Hypothalamus (tissue), 51 donors: Measurements from ENCODE around the gene BNIP3.
"Not testable (repeated sequence)": the region's sequence is repeated elsewhere in the genome, so short reads cannot be mapped to it uniquely, and the experiment has no call there.

ENCODE experiments used
- DNase-seq, 51 donors: peaks; one replicate each; lab custom pipeline; 2025; lab: John Stamatoyannopoulos, UW

Gene BNIP3

GRCh38 chr10:131959841-131960240 lies 21.9 kb downstream of the BNIP3 start:
- DNase-seq = no peak

GRCh38 chr10:131955591-131956340 lies 26.0 kb downstream of the BNIP3 start:
- DNase-seq = no peak

- no peak for DNase-seq
Observed at GRCh38 chr10:131954356-131954965, 27.3 kb downstream of the BNIP3 start.

GRCh38 chr10:131949908-131950307 lies 31.8 kb downstream of the BNIP3 start:
- not testable (repeated sequence) for DNase-seq

GRCh38 chr10:131949041-131949862 lies 32.5 kb downstream of the BNIP3 start:
- no peak for DNase-seq

- no peak for DNase-seq
Observed at GRCh38 chr10:131948501-131948900, 33.2 kb downstream of the BNIP3 start.

- DNase-seq = no peak
Observed at GRCh38 chr10:131947631-131948347, 33.9 kb downstream of the BNIP3 start.

- DNase-seq = no peak
Observed at GRCh38 chr10:131946880-131947279, 34.8 kb downstream of the BNIP3 start.

- no peak for DNase-seq
Observed at GRCh38 chr10:131946321-131946751, 35.4 kb downstream of the BNIP3 start.

- DNase-seq = no peak
Observed at GRCh38 chr10:131944976-131945695, 36.6 kb downstream of the BNIP3 start.

GRCh38 chr10:131944412-131944811 lies 37.3 kb downstream of the BNIP3 start:
- no peak for DNase-seq

- DNase-seq = peak in 6 of 51 donors; percentile 21 to 49 (median 30)
Observed at GRCh38 chr10:131943021-131943814, 38.5 kb downstream of the BNIP3 start.

GRCh38 chr10:131942455-131942854 lies 39.3 kb downstream of the BNIP3 start:
- DNase-seq = no peak

- no peak for DNase-seq
Observed at GRCh38 chr10:131938681-131939080, 43.0 kb downstream of the BNIP3 start.

GRCh38 chr10:131937836-131938235 lies 43.9 kb downstream of the BNIP3 start:
- no peak for DNase-seq

- no peak for DNase-seq
Observed at GRCh38 chr10:131936736-131937135, 45.0 kb downstream of the BNIP3 start.

- no peak for DNase-seq
Observed at GRCh38 chr10:131936294-131936693, 45.4 kb downstream of the BNIP3 start.

GRCh38 chr10:131935260-131935659 lies 46.5 kb downstream of the BNIP3 start:
- no peak for DNase-seq

GRCh38 chr10:131934769-131935168 lies 47.0 kb downstream of the BNIP3 start:
- DNase-seq = no peak
